HG03064 (cell line): ENCODE measurements around the gene CLEC18B.
"Not testable (repeated sequence)": the region's sequence is repeated elsewhere in the genome, so short reads cannot be mapped to it uniquely, and the experiment has no call there.

Source experiments
- ATAC-seq: cut with Tn5 transposase; IDR thresholded peaks from one replicate; pipeline ENCODE4 v1.9.1; 2021; ENCODE audit warnings: low read depth; ENCODE audit not compliant: unreplicated experiment

CLEC18B gene

GRCh38 chr16:74409185-74409981 lies 11.9 kb downstream of the CLEC18B start:
- ATAC-seq: not testable (repeated sequence)

GRCh38 chr16:74407362-74407705 lies 13.9 kb downstream of the CLEC18B start:
- not testable (repeated sequence) for ATAC-seq

- not testable (repeated sequence) for ATAC-seq
These were observed 14.5 kb downstream of the CLEC18B start for GRCh38 chr16:74406600-74407361.

GRCh38 chr16:74404148-74404933 lies 16.9 kb downstream of the CLEC18B start:
- not testable (repeated sequence) for ATAC-seq

GRCh38 chr16:74400238-74400637 lies 21.0 kb downstream of the CLEC18B start:
- ATAC-seq: not testable (repeated sequence)

- not testable (repeated sequence) for ATAC-seq
These were observed 22.9 kb downstream of the CLEC18B start for GRCh38 chr16:74398212-74398895.

GRCh38 chr16:74396521-74397017 lies 24.7 kb downstream of the CLEC18B start:
- not testable (repeated sequence) for ATAC-seq

GRCh38 chr16:74394604-74395003 lies 26.7 kb downstream of the CLEC18B start:
- ATAC-seq: not testable (repeated sequence)

- not testable (repeated sequence) for ATAC-seq
These were observed 27.1 kb downstream of the CLEC18B start for GRCh38 chr16:74394131-74394530.

GRCh38 chr16:74391454-74392050 lies 29.7 kb downstream of the CLEC18B start:
- not testable (repeated sequence) for ATAC-seq

GRCh38 chr16:74382339-74383034 lies 38.8 kb downstream of the CLEC18B start:
- not testable (repeated sequence) for ATAC-seq

GRCh38 chr16:74373847-74374184 lies 47.5 kb downstream of the CLEC18B start:
- not testable (repeated sequence) for ATAC-seq

GRCh38 chr16:74372953-74373846 lies 48.1 kb downstream of the CLEC18B start:
- ATAC-seq: no peak

- no peak for ATAC-seq
These were observed 48.9 kb downstream of the CLEC18B start for GRCh38 chr16:74372369-74372768.

- not testable (repeated sequence) for ATAC-seq
These were observed 50.7 kb downstream of the CLEC18B start for GRCh38 chr16:74370338-74371135.

- peak; percentile 90 for ATAC-seq
These were observed 53.0 kb downstream of the CLEC18B start for GRCh38 chr16:74368002-74368911.
